SK-N-SH (cell line): Measurements from ENCODE around the gene RUVBL1. TPM values are rescaled to one million over a fixed set of nuclear protein-coding genes. Genes with fewer than 3 reads are reported as not detected.

ENCODE experiments used
- CTCF ChIA-PET: fragments of 300-600, 350-600 bp; formaldehyde crosslinking; extraction: SDS; loops from one replicate; lab custom pipeline; 2021; lab: Yijun Ruan, JAX
- POLR2A ChIA-PET: fragments of 350-600 bp; sonication (Branson Sonifier 250); formaldehyde crosslinking; extraction: SDS; loops from one replicate; lab custom pipeline; 2020; ENCODE audit warnings: antibody characterized with exemption, inconsistent platforms; lab: Yijun Ruan, JAX
- DNase-seq: peaks from one replicate; pipeline ENCODE4 v3.0.0; 2012
- H2AFZ ChIP-seq: fragments of 200-600 bp; sonication (generic); 2 replicates; pipeline ENCODE4 v1.8.1; 2016; ENCODE audit warnings: antibody characterized with exemption, mild to moderate bottlenecking, low read depth
- H3F3A ChIP-seq: fragments of 200-600 bp; sonication (generic); replicated peaks from 2 replicates; pipeline ENCODE3; 2016; ENCODE audit warnings: antibody characterized with exemption, mild to moderate bottlenecking; ENCODE audit not compliant: insufficient read depth
- H3K27ac ChIP-seq, 2 experiments: fragments of 200-500 bp in 1 of 2; fragments of 200-600 bp in 1 of 2; sonication (Bioruptor generic) in 1 of 2; sonication (generic), shearing (Covaris generic) in 1 of 2; 2 replicates each; pipeline versions ENCODE4 v1.5.1 to v1.6.1; 2014 to 2016; ENCODE audit warnings: low read depth in 2 of 2, inconsistent platforms in 1 of 2, low read length in 1 of 2, mild to moderate bottlenecking in 1 of 2, mixed read lengths in 1 of 2
- H3K27me3 ChIP-seq: fragments of 200-600 bp; sonication (generic), shearing (Covaris generic); 2 replicates; pipeline ENCODE4 v1.6.1; 2016; ENCODE audit warnings: mixed run types; ENCODE audit not compliant: insufficient read depth
- H3K36me3 ChIP-seq, 2 experiments: fragments of 200-500 bp in 1 of 2; fragments of 200-600 bp in 1 of 2; sonication (Bioruptor generic) in 1 of 2; sonication (generic) in 1 of 2; replicated peaks in 1 of 2; 2 replicates each; pipeline versions ENCODE3 to v1.5.1; 2014 to 2016; ENCODE audit warnings: low read length in 1 of 2, mild to moderate bottlenecking in 1 of 2; ENCODE audit not compliant: insufficient read depth in 2 of 2, control insufficient read depth in 1 of 2
- H3K4me1 ChIP-seq, 2 experiments: fragments of 200-500 bp in 1 of 2; fragments of 200-600 bp in 1 of 2; sonication (Bioruptor generic) in 1 of 2; sonication (generic), shearing (Covaris generic) in 1 of 2; 2 replicates each; pipeline versions ENCODE4 v1.5.1 to v1.6.1; 2014 to 2016; ENCODE audit warnings: low read depth in 1 of 2, low read length in 1 of 2, mixed run types in 1 of 2; ENCODE audit not compliant: insufficient read depth in 2 of 2, control insufficient read depth in 1 of 2
- H3K4me2 ChIP-seq: fragments of 200-600 bp; sonication (generic), shearing (Covaris generic); 2 replicates; pipeline ENCODE4 v1.6.1; 2017; ENCODE audit warnings: mixed run types
- H3K4me3 ChIP-seq, 2 experiments: fragments of 200-500 bp in 1 of 2; fragments of 200-600 bp in 1 of 2; sonication (Bioruptor generic) in 1 of 2; sonication (generic), shearing (Covaris generic) in 1 of 2; 2 replicates each; pipeline versions ENCODE4 v1.5.1 to v1.8.1; 2014 to 2016; ENCODE audit warnings: low read depth in 2 of 2, inconsistent platforms in 1 of 2, low read length in 1 of 2, mild to moderate bottlenecking in 1 of 2, mixed read lengths in 1 of 2, moderate library complexity in 1 of 2
- H3K79me2 ChIP-seq: fragments of 200-600 bp; sonication (generic); 2 replicates; pipeline ENCODE4 v1.8.1; 2017; ENCODE audit warnings: mild to moderate bottlenecking; ENCODE audit not compliant: insufficient read depth
- H3K9ac ChIP-seq: fragments of 200-600 bp; sonication (generic); 2 replicates; pipeline ENCODE4 v1.6.1; 2017; ENCODE audit warnings: mixed run types
- H3K9me2 ChIP-seq: fragments of 200-600 bp; sonication (generic); 2 replicates; pipeline ENCODE4 v1.6.1; 2017; ENCODE audit warnings: mixed run types
- H3K9me3 ChIP-seq: fragments of 200-600 bp; sonication (generic); 2 replicates; pipeline ENCODE4 v1.6.1; 2017; ENCODE audit warnings: mixed run types, mild to moderate bottlenecking, moderate library complexity
- H4K20me1 ChIP-seq: fragments of 200-600 bp; sonication (generic); 2 replicates; pipeline ENCODE4 v1.6.1; 2017; ENCODE audit warnings: mild to moderate bottlenecking, mixed run types; ENCODE audit not compliant: insufficient read depth
- CHD2 ChIP-seq: fragments of 150-350 bp; IDR thresholded peaks from 2 replicates; pipeline ENCODE4 v1.6.1; 2018; ENCODE audit warnings: low read length; ENCODE audit not compliant: partially characterized antibody
- ELF1 ChIP-seq: IDR thresholded peaks from 2 replicates; pipeline ENCODE4 v1.4.0; 2012
- EZH2phosphoT487 ChIP-seq: fragments of 200-600 bp; sonication (generic); IDR thresholded peaks from 2 replicates; pipeline ENCODE4 v1.6.1; 2017; ENCODE audit warnings: low read depth, mixed run types, mild to moderate bottlenecking, antibody characterized with exemption, moderate library complexity, borderline replicate concordance
- FOXM1 ChIP-seq: IDR thresholded peaks from 2 replicates; pipeline ENCODE4 v1.4.0; 2012; ENCODE audit warnings: low read depth, mild to moderate bottlenecking
- GABPA ChIP-seq: IDR thresholded peaks from 2 replicates; pipeline ENCODE4 v1.4.0; 2012; ENCODE audit warnings: low read depth, mild to moderate bottlenecking
- GATA2 ChIP-seq: sonication (generic); formaldehyde crosslinking; IDR thresholded peaks from 2 replicates; pipeline ENCODE4 v1.5.0; 2020; ENCODE audit warnings: mild to moderate bottlenecking, missing genetic modification reagents
- JUND ChIP-seq: IDR thresholded peaks from 2 replicates; pipeline ENCODE4 v1.4.0; 2012
- NFIC ChIP-seq: IDR thresholded peaks from 2 replicates; pipeline ENCODE4 v1.4.0; 2012; ENCODE audit warnings: borderline replicate concordance
- NRF1 ChIP-seq: IDR thresholded peaks from 2 replicates; pipeline ENCODE4 v1.6.1; 2012; ENCODE audit warnings: low read depth, mild to moderate bottlenecking, low read length
- POLR2AphosphoS5 ChIP-seq: IDR thresholded peaks from 2 replicates; pipeline ENCODE4 v1.6.1; 2012; ENCODE audit warnings: low read depth, low read length
- RAD21 ChIP-seq: IDR thresholded peaks from 2 replicates; pipeline ENCODE4 v1.6.1; 2012; ENCODE audit warnings: mild to moderate bottlenecking, low read length
- SMC3 ChIP-seq: IDR thresholded peaks from 2 replicates; pipeline ENCODE4 v1.6.1; 2012; ENCODE audit warnings: low read depth, low read length, improper control_type of control experiment
- TAF1 ChIP-seq: IDR thresholded peaks from 2 replicates; pipeline ENCODE4 v1.6.1; 2012; ENCODE audit warnings: low read depth, mild to moderate bottlenecking, low read length, moderate library complexity, borderline replicate concordance
- ZBTB33 ChIP-seq: IDR thresholded peaks from 2 replicates; pipeline ENCODE4 v1.4.0; 2012; ENCODE audit warnings: low read depth, borderline replicate concordance
- WGBS: methylation state at CpG from one replicate; pipeline ENCODE4 v1.1.6; 2017; ENCODE audit warnings: low lambda C conversion rate; 5-methylcytosine and 5-hydroxymethylcytosine counted together
- polyA plus RNA-seq, 3 experiments: library from polyadenylated mRNA; depleted of rRNA; stranded (reverse); fragments of >200 nt; gene quantifications; 2 replicates each; pipeline ENCODE4 v1.2.3, GENCODE V29; 2012
- TF ChIP-seq, protein P1 (sequence below): IDR thresholded peaks from 2 replicates; pipeline ENCODE4 v1.6.1; 2012; ENCODE audit warnings: mild to moderate bottlenecking, low read depth, low read length, moderate library complexity
- TF ChIP-seq, protein P2 (sequence below): fragments of 150-350 bp; IDR thresholded peaks from 2 replicates; pipeline ENCODE4 v1.6.1; 2016; ENCODE audit warnings: mild to moderate bottlenecking, low read depth, low read length
- TF ChIP-seq, protein P3 (sequence below): IDR thresholded peaks from 2 replicates; pipeline ENCODE4 v1.4.0; 2012; ENCODE audit warnings: low read depth, borderline replicate concordance

Gene RUVBL1
- polyA plus RNA-seq, 1 of the 3 experiments (the other 2 are of a cell fraction): 140 TPM

- WGBS: 80% methylated on average over 6 of the region's 6 CpGs
- Histone ChIP-seq H3K9ac (peak overlapping the region; percentile 98), H4K20me1 (peaks cover 36% of the 10 kb centered on the region), H3K36me3 (peaks cover 39 to 44% of the 10 kb centered on the region in 2 experiments), H3K4me3 (peak overlapping the region; percentile 93 to 98), H2AFZ (no peak overlapping the region), H3F3A (peaks cover 17% of the 10 kb centered on the region), H3K4me2 (peak overlapping the region; percentile 82), H3K79me2 (peaks cover 70% of the 10 kb centered on the region), H3K9me3 (no peaks in the 10 kb centered on the region), H3K27me3 (no peaks in the 10 kb centered on the region), H3K9me2 (no peaks in the 10 kb centered on the region), H3K4me1 (peaks cover 0 to 41% of the 10 kb centered on the region in 2 experiments; a peak in 2 of 4 replicates), H3K27ac (peak overlapping the region; percentile 40 to 88; a peak in 3 of 4 replicates)
- POLR2A ChIA-PET: no interaction called here
- TF ChIP-seq, protein P1, sequence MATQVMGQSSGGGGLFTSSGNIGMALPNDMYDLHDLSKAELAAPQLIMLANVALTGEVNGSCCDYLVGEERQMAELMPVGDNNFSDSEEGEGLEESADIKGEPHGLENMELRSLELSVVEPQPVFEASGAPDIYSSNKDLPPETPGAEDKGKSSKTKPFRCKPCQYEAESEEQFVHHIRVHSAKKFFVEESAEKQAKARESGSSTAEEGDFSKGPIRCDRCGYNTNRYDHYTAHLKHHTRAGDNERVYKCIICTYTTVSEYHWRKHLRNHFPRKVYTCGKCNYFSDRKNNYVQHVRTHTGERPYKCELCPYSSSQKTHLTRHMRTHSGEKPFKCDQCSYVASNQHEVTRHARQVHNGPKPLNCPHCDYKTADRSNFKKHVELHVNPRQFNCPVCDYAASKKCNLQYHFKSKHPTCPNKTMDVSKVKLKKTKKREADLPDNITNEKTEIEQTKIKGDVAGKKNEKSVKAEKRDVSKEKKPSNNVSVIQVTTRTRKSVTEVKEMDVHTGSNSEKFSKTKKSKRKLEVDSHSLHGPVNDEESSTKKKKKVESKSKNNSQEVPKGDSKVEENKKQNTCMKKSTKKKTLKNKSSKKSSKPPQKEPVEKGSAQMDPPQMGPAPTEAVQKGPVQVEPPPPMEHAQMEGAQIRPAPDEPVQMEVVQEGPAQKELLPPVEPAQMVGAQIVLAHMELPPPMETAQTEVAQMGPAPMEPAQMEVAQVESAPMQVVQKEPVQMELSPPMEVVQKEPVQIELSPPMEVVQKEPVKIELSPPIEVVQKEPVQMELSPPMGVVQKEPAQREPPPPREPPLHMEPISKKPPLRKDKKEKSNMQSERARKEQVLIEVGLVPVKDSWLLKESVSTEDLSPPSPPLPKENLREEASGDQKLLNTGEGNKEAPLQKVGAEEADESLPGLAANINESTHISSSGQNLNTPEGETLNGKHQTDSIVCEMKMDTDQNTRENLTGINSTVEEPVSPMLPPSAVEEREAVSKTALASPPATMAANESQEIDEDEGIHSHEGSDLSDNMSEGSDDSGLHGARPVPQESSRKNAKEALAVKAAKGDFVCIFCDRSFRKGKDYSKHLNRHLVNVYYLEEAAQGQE: no peak
- TF ChIP-seq SMC3 (no peak), TAF1 (no peak), POLR2AphosphoS5 (no peak)
- TF ChIP-seq, protein P2, sequence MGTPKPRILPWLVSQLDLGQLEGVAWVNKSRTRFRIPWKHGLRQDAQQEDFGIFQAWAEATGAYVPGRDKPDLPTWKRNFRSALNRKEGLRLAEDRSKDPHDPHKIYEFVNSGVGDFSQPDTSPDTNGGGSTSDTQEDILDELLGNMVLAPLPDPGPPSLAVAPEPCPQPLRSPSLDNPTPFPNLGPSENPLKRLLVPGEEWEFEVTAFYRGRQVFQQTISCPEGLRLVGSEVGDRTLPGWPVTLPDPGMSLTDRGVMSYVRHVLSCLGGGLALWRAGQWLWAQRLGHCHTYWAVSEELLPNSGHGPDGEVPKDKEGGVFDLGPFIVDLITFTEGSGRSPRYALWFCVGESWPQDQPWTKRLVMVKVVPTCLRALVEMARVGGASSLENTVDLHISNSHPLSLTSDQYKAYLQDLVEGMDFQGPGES: no peak
- no peak for DNase-seq
- CTCF ChIA-PET: interaction anchor here (0.6 to 1.2 kb wide), 2 partner anchors 15 to 564 kb away, joined by 3 read pairs; no protein-coding TSS in a partner anchor
Measured at GRCh38 chr3:128053614-128054013, 70.0 kb downstream of the RUVBL1 start.

DNA sequence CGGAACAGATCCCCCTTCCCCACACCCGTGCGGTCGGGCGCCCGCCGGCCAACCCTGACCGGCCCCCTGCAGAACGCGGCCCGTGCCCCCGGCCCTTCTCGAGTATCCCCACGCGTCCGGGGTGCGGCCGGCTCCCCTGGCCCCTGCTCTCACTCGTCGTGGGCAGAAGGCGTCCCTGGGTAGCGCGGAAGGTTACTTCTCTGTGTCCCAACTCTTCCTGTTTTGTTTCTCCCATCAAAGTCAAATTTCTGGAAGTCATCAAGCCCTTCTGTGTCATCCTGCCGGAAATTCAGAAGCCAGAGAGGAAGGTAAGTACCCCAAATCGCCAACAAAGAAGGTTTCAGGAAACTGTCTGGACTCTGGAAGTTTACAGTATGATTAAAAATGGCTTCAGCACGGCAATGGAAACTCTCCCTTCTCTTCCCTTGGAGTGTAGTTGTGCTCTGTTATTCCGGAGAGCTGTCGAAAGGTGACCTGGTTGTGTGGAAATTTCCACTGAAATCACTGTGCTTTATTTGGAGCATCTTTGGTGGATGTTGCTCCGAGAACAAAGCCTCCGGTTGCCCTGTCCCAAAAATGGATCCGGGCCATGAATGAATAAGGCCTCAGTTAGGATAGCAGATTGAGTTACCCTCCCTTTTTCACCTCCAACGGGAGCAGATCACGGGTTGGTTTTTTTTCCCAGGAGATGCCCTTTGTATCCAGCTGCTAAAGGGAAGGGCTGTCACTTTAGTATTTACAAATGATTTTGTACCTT, 70.8 kb downstream of the RUVBL1 start:
- ChIA-PET POLR2A (no interaction called here), CTCF (interaction anchor here (0.6 to 1.2 kb wide), 3 partner anchors 15 to 565 kb away, joined by 3 read pairs; no protein-coding TSS in a partner anchor)
- H3K9ac ChIP-seq: peak overlapping the region; percentile 98
- H3K4me2 ChIP-seq: peak overlapping the region; percentile 82
- H3F3A ChIP-seq: peaks cover 15% of the 10 kb centered on the region
- WGBS: under 1% methylated on average over 17 of the region's 33 CpGs
- peaks cover 36% of the 10 kb centered on the region for H4K20me1 ChIP-seq
- H3K36me3 ChIP-seq: peaks cover 33 to 41% of the 10 kb centered on the region in 2 experiments
- no peak for DNase-seq
- H3K79me2 ChIP-seq: peaks cover 63% of the 10 kb centered on the region
- H2AFZ ChIP-seq: no peak overlapping the region
- peak overlapping the region; percentile 82 to 88 for H3K27ac ChIP-seq
- H3K9me3 ChIP-seq: no peaks in the 10 kb centered on the region
- H3K9me2 ChIP-seq: no peaks in the 10 kb centered on the region
- peaks cover 0 to 41% of the 10 kb centered on the region in 2 experiments; a peak in 2 of 4 replicates for H3K4me1 ChIP-seq
- H3K4me3 ChIP-seq: peak overlapping the region; percentile 93 to 98
- no peaks in the 10 kb centered on the region for H3K27me3 ChIP-seq
- TF ChIP-seq NRF1: no peak
- no peak for TF ChIP-seq GATA2 (CRISPR knock-in tag)
- no peak for TF ChIP-seq FOXM1
- TF ChIP-seq, protein P3, sequence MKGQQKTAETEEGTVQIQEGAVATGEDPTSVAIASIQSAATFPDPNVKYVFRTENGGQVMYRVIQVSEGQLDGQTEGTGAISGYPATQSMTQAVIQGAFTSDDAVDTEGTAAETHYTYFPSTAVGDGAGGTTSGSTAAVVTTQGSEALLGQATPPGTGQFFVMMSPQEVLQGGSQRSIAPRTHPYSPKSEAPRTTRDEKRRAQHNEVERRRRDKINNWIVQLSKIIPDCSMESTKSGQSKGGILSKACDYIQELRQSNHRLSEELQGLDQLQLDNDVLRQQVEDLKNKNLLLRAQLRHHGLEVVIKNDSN: no peak
- no peak for TF ChIP-seq NFIC
- no peak for TF ChIP-seq JUND
- TF ChIP-seq POLR2AphosphoS5: no peak
- no peak for TF ChIP-seq RAD21
- no peak for TF ChIP-seq TAF1
- no peak for TF ChIP-seq CHD2
- no peak for TF ChIP-seq EZH2phosphoT487
- no peak for TF ChIP-seq SMC3
- TF ChIP-seq GABPA: no peak
- no peak for TF ChIP-seq ZBTB33
- no peak for TF ChIP-seq ELF1
